ENCODE results near the gene APBB2.

- TF ChIP-seq, protein P1, sequence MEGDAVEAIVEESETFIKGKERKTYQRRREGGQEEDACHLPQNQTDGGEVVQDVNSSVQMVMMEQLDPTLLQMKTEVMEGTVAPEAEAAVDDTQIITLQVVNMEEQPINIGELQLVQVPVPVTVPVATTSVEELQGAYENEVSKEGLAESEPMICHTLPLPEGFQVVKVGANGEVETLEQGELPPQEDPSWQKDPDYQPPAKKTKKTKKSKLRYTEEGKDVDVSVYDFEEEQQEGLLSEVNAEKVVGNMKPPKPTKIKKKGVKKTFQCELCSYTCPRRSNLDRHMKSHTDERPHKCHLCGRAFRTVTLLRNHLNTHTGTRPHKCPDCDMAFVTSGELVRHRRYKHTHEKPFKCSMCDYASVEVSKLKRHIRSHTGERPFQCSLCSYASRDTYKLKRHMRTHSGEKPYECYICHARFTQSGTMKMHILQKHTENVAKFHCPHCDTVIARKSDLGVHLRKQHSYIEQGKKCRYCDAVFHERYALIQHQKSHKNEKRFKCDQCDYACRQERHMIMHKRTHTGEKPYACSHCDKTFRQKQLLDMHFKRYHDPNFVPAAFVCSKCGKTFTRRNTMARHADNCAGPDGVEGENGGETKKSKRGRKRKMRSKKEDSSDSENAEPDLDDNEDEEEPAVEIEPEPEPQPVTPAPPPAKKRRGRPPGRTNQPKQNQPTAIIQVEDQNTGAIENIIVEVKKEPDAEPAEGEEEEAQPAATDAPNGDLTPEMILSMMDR (conservative IDR thresholded peaks at IDR 0.05; ENCODE audit: low read depth in 2 of 2), result no peak
- TF ChIP-seq EZH2phosphoT487 (IDR thresholded peaks at IDR 0.05; ENCODE audit: unreplicated experiment), result no peak
- no peak for TF ChIP-seq STAT1 (IDR thresholded peaks at IDR 0.05; ENCODE audit: unreplicated experiment)
- no peak for TF ChIP-seq NANOG (IDR thresholded peaks at IDR 0.05; ENCODE audit: borderline replicate concordance)
Observed at GRCh38 chr4:40952672-40953071, 261.7 kb downstream of the APBB2 start.
